Mesothelial cell of epicardium (in vitro differentiated cells): ENCODE measurements around the gene GBE1. TPM values are rescaled to one million over a fixed set of nuclear protein-coding genes. Genes with fewer than 3 reads are reported as not detected.

Experiments
- DNase-seq, 2 experiments: peaks; one replicate each; pipeline ENCODE4 v3.0.0; 2021; ENCODE audit warnings: low spot score in 2 of 2; ENCODE audit not compliant: unreplicated experiment in 2 of 2
- H3K27ac Mint-ChIP-seq: 2 replicates; pipeline ENCODE4 v1.8.0; 2021; ENCODE audit warnings: mixed read lengths
- H3K27me3 Mint-ChIP-seq: 2 replicates; pipeline ENCODE4 v1.8.0; 2021; ENCODE audit warnings: low read depth, mixed read lengths
- H3K36me3 Mint-ChIP-seq: 2 replicates; pipeline ENCODE4 v1.8.0; 2021; ENCODE audit warnings: mixed read lengths
- H3K4me1 Mint-ChIP-seq: 2 replicates; pipeline ENCODE4 v1.8.0; 2021; ENCODE audit warnings: mixed read lengths
- H3K4me3 Mint-ChIP-seq: 2 replicates; pipeline ENCODE4 v1.8.0; 2021; ENCODE audit warnings: mild to moderate bottlenecking, moderate library complexity, mixed read lengths
- H3K9me3 Mint-ChIP-seq: 2 replicates; pipeline ENCODE4 v1.8.0; 2021; ENCODE audit warnings: mixed read lengths
- total RNA-seq: library from RNA; stranded (reverse); gene quantifications from 3 replicates; pipeline ENCODE4 v1.2.1, GENCODE V29; 2021
- TF ChIP-seq, protein P1 (sequence below): fragments of 200-600 bp; sonication (generic); IDR thresholded peaks from one replicate; pipeline ENCODE4 v1.5.0; 2021; ENCODE audit warnings: antibody characterized with exemption; ENCODE audit not compliant: unreplicated experiment

The GBE1 gene
- total RNA-seq, 1 donor from 2014 or later = 10.8 TPM

DNA sequence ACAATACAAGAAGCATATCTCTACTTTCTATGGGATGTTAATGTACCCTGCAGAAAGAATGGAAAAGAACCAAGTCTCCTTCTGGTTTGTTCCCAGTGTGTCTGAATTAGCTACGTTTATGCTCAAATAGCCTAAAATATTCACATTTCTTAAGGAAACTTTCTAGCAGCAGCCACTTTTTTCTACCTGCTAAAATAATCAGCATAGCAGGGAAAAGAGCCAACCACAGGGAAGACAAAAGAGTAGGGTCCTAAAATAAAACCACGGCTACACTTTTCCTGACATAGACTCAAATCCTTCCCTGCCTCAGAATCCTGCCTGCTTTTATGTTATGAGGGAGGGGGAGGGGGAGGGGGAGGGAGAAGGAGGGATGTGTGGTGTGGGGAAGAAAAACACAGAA, 136.7 kb downstream of the GBE1 start:
- peaks cover under 1% of the 10 kb centered on the region for H3K36me3 Mint-ChIP-seq
- TF ChIP-seq, protein P1, sequence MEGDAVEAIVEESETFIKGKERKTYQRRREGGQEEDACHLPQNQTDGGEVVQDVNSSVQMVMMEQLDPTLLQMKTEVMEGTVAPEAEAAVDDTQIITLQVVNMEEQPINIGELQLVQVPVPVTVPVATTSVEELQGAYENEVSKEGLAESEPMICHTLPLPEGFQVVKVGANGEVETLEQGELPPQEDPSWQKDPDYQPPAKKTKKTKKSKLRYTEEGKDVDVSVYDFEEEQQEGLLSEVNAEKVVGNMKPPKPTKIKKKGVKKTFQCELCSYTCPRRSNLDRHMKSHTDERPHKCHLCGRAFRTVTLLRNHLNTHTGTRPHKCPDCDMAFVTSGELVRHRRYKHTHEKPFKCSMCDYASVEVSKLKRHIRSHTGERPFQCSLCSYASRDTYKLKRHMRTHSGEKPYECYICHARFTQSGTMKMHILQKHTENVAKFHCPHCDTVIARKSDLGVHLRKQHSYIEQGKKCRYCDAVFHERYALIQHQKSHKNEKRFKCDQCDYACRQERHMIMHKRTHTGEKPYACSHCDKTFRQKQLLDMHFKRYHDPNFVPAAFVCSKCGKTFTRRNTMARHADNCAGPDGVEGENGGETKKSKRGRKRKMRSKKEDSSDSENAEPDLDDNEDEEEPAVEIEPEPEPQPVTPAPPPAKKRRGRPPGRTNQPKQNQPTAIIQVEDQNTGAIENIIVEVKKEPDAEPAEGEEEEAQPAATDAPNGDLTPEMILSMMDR = no peak
- no peaks in the 10 kb centered on the region for H3K9me3 Mint-ChIP-seq
- H3K27me3 Mint-ChIP-seq = no peaks in the 10 kb centered on the region
- no peaks in the 10 kb centered on the region for H3K4me1 Mint-ChIP-seq
- no peak overlapping the region for H3K27ac Mint-ChIP-seq
- DNase-seq = no peak
- H3K4me3 Mint-ChIP-seq = no peak overlapping the region

DNA sequence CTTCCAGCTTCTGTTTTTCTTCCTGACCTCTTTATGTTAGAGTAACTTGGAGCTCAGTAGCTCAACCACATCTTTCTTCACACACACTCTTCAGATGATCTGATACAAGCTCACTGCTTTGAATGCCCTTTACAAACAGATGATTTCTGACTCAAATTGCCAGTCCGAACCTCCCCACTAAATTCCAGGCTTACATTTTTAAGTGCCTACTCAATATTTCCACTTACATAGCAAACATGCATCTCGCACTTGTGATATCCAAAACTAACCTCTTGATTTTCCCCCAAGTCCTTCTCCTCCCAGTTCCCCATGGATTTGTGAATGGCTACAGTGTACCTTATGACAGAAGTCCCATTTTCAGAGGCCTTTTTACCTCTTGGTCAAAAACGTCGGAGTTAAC, 139.1 kb downstream of the GBE1 start:
- H3K36me3 Mint-ChIP-seq = no peaks in the 10 kb centered on the region
- no peak for DNase-seq
- H3K9me3 Mint-ChIP-seq = no peaks in the 10 kb centered on the region
- H3K4me1 Mint-ChIP-seq = no peaks in the 10 kb centered on the region
- TF ChIP-seq, protein P1 = no peak
- no peak overlapping the region for H3K27ac Mint-ChIP-seq
- H3K27me3 Mint-ChIP-seq = no peaks in the 10 kb centered on the region
- H3K4me3 Mint-ChIP-seq = no peak overlapping the region

DNA sequence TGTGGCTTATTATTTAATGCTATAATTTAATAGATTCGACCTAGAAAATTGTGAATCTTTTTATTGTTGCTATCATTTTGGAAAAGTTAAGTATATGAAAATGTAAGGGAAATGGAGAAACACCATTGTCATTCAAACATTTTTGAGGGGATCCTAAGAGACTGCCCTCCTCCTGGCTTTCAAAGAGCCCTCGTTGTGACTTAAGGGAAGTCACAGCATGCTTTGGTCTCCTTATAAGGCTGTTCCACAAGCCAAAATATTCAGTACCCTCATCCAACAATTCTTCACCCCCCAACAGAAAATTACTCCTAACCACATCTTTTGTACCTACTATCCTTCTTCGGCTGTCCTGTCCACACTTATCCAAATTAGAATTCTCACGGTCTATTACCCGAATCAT, 140.2 kb downstream of the GBE1 start:
- Mint-ChIP-seq H3K27me3 (no peaks in the 10 kb centered on the region), H3K4me3 (no peak overlapping the region), H3K27ac (no peak overlapping the region), H3K4me1 (no peaks in the 10 kb centered on the region), H3K36me3 (no peaks in the 10 kb centered on the region), H3K9me3 (no peaks in the 10 kb centered on the region)
- no peak for DNase-seq
- TF ChIP-seq, protein P1 = no peak

DNA sequence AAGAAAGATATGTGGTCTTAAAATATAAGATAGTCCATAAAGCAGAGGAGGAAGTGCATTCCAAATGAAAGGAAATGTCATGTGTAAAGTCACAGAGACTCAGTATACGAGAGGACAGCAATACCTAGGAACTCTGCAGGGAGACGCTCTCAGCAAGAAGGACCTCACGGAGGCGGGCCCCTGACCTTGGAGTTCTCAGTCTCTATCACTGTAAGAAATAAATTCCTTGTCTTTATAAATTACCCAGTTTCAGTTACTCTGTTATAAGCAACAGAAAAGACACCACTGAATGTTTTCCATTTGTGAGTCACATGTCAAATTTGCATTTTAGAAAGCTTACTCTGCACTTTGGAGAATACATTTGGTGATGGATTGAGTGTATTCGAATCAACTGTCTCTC, 140.6 kb downstream of the GBE1 start:
- no peaks in the 10 kb centered on the region for H3K4me1 Mint-ChIP-seq
- no peaks in the 10 kb centered on the region for H3K36me3 Mint-ChIP-seq
- no peaks in the 10 kb centered on the region for H3K27me3 Mint-ChIP-seq
- H3K9me3 Mint-ChIP-seq = no peaks in the 10 kb centered on the region
- TF ChIP-seq, protein P1 = no peak
- H3K4me3 Mint-ChIP-seq = no peak overlapping the region
- H3K27ac Mint-ChIP-seq = no peak overlapping the region
- DNase-seq = no peak

DNA sequence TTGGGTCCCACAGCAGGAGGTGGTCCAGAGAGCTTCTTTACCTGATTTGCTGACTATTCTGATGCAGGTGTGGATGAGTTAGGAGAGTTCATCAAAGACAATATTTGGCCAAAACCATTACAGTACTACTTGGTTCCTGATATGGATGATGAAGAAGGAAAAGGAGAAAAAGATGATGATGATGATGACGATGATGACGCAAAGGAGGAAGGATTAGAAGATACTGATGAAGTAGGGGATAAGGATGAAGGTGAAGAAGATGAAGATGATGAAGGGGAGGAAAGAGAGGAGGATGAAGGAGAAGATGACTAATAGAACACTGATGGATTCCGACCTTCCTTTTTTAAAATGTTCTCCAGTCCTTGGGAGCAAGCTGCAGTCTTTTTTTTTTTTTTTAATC, 148.7 kb downstream of the GBE1 start:
- H3K27me3 Mint-ChIP-seq = no peaks in the 10 kb centered on the region
- H3K27ac Mint-ChIP-seq = no peak overlapping the region
- no peak for DNase-seq
- TF ChIP-seq, protein P1 = no peak
- peaks cover 9% of the 10 kb centered on the region for H3K36me3 Mint-ChIP-seq
- no peaks in the 10 kb centered on the region for H3K4me1 Mint-ChIP-seq
- peaks cover 16% of the 10 kb centered on the region for H3K9me3 Mint-ChIP-seq
- H3K4me3 Mint-ChIP-seq = no peak overlapping the region

DNA sequence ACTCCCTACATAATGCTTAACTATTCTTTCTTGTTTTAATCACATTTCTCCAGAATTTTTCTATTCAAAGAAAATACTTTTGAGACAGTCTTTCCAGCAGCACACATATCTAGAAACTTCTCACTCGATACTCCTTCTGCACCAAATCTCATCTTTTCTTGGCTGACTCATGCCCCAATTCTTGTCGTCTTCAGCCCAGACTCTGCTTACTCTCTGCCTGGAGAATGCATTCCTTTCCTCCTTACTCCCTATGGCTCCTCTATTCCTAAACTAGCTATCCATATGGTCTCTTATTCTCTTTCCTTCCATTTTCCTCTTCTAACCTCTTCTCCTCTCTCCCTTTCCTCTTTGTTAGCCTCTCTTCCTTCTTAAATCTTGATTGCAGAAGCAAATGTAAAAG, 158.7 kb downstream of the GBE1 start:
- Mint-ChIP-seq H3K27ac (no peak overlapping the region), H3K36me3 (no peaks in the 10 kb centered on the region), H3K9me3 (no peaks in the 10 kb centered on the region), H3K4me3 (no peak overlapping the region), H3K4me1 (no peaks in the 10 kb centered on the region), H3K27me3 (no peaks in the 10 kb centered on the region)
- DNase-seq = no peak
- TF ChIP-seq, protein P1 = no peak
